Mucosa of stomach (tissue), 1 donor: ENCODE data around the gene ELMO1.

Experiments
- H3K27me3 ChIP-seq: one replicate; pipeline ENCODE4 v1.7.0; 2013; ENCODE audit warnings: mild to moderate bottlenecking, low read length; ENCODE audit not compliant: control insufficient read depth, insufficient read depth
- H3K36me3 ChIP-seq: one replicate; pipeline ENCODE4 v1.7.0; 2013; ENCODE audit warnings: low read length; ENCODE audit not compliant: control insufficient read depth, insufficient read depth
- H3K4me1 ChIP-seq: one replicate; pipeline ENCODE4 v1.7.0; 2013; ENCODE audit warnings: mild to moderate bottlenecking, low read length; ENCODE audit not compliant: control insufficient read depth, insufficient read depth
- H3K4me3 ChIP-seq: one replicate; pipeline ENCODE4 v1.7.0; 2013; ENCODE audit warnings: low read length
- H3K9ac ChIP-seq: one replicate; pipeline ENCODE4 v1.7.0; 2013; ENCODE audit warnings: mild to moderate bottlenecking, low read length, moderate library complexity
- H3K9me3 ChIP-seq: one replicate; pipeline ENCODE4 v1.7.0; 2013; ENCODE audit warnings: mild to moderate bottlenecking, low read length, moderate library complexity; ENCODE audit not compliant: control insufficient read depth
- donor health status: Pancreatic carcinoma.

ELMO1 gene

GRCh38 chr7:37089972-37090371, 358.7 kb downstream of the ELMO1 start:
- H3K4me3 ChIP-seq, result no peak overlapping the region
- no peaks in the 10 kb centered on the region for H3K9me3 ChIP-seq
- no peaks in the 10 kb centered on the region for H3K36me3 ChIP-seq
- no peaks in the 10 kb centered on the region for H3K27me3 ChIP-seq
- H3K4me1 ChIP-seq, result no peaks in the 10 kb centered on the region
- no peak overlapping the region for H3K9ac ChIP-seq

- no peak overlapping the region for H3K9ac ChIP-seq
- no peak overlapping the region for H3K4me3 ChIP-seq
- no peaks in the 10 kb centered on the region for H3K4me1 ChIP-seq
- H3K9me3 ChIP-seq, result no peaks in the 10 kb centered on the region
- H3K36me3 ChIP-seq, result no peaks in the 10 kb centered on the region
- H3K27me3 ChIP-seq, result no peaks in the 10 kb centered on the region
Measured at GRCh38 chr7:37085600-37085999, 363.1 kb downstream of the ELMO1 start.

- Histone ChIP-seq H3K9me3 (no peaks in the 10 kb centered on the region), H3K27me3 (no peaks in the 10 kb centered on the region), H3K9ac (no peak overlapping the region), H3K4me1 (no peaks in the 10 kb centered on the region), H3K36me3 (no peaks in the 10 kb centered on the region), H3K4me3 (no peak overlapping the region)
Measured at GRCh38 chr7:37084303-37084702, 364.4 kb downstream of the ELMO1 start.

GRCh38 chr7:37083311-37084096, 365.2 kb downstream of the ELMO1 start:
- no peaks in the 10 kb centered on the region for H3K9me3 ChIP-seq
- H3K36me3 ChIP-seq, result no peaks in the 10 kb centered on the region
- H3K4me3 ChIP-seq, result no peak overlapping the region
- H3K4me1 ChIP-seq, result no peaks in the 10 kb centered on the region
- no peak overlapping the region for H3K9ac ChIP-seq
- H3K27me3 ChIP-seq, result no peaks in the 10 kb centered on the region

GRCh38 chr7:37081436-37081835, 367.2 kb downstream of the ELMO1 start:
- Histone ChIP-seq H3K4me3 (no peak overlapping the region), H3K4me1 (no peaks in the 10 kb centered on the region), H3K9me3 (no peaks in the 10 kb centered on the region), H3K36me3 (no peaks in the 10 kb centered on the region), H3K9ac (no peak overlapping the region), H3K27me3 (no peaks in the 10 kb centered on the region)

- Histone ChIP-seq H3K36me3 (no peaks in the 10 kb centered on the region), H3K4me1 (no peaks in the 10 kb centered on the region), H3K27me3 (no peaks in the 10 kb centered on the region), H3K9ac (no peak overlapping the region), H3K9me3 (no peaks in the 10 kb centered on the region), H3K4me3 (no peak overlapping the region)
Measured at GRCh38 chr7:37079420-37079819, 369.2 kb downstream of the ELMO1 start.

GRCh38 chr7:37076668-37077067, 372.0 kb downstream of the ELMO1 start:
- no peaks in the 10 kb centered on the region for H3K9me3 ChIP-seq
- no peak overlapping the region for H3K4me3 ChIP-seq
- no peak overlapping the region for H3K9ac ChIP-seq

GRCh38 chr7:37074370-37074769, 374.3 kb downstream of the ELMO1 start:
- Histone ChIP-seq H3K4me3 (no peak overlapping the region), H3K4me1 (no peaks in the 10 kb centered on the region), H3K27me3 (no peaks in the 10 kb centered on the region), H3K9me3 (no peaks in the 10 kb centered on the region), H3K36me3 (no peaks in the 10 kb centered on the region), H3K9ac (no peak overlapping the region)

More at GRCh38 chr7:37076668-37077067, 372.0 kb downstream of the ELMO1 start:
- no peaks in the 10 kb centered on the region for H3K27me3 ChIP-seq
- no peaks in the 10 kb centered on the region for H3K36me3 ChIP-seq
- no peaks in the 10 kb centered on the region for H3K4me1 ChIP-seq

- no peaks in the 10 kb centered on the region for H3K4me1 ChIP-seq
- no peak overlapping the region for H3K4me3 ChIP-seq
- no peak overlapping the region for H3K9ac ChIP-seq
- no peaks in the 10 kb centered on the region for H3K9me3 ChIP-seq
- no peaks in the 10 kb centered on the region for H3K27me3 ChIP-seq
- H3K36me3 ChIP-seq, result no peaks in the 10 kb centered on the region
Measured at GRCh38 chr7:37071124-37071523, 377.5 kb downstream of the ELMO1 start.

GRCh38 chr7:37070471-37070870, 378.2 kb downstream of the ELMO1 start:
- no peaks in the 10 kb centered on the region for H3K9me3 ChIP-seq
- no peak overlapping the region for H3K9ac ChIP-seq
- H3K27me3 ChIP-seq, result no peaks in the 10 kb centered on the region
- no peaks in the 10 kb centered on the region for H3K4me1 ChIP-seq
- no peak overlapping the region for H3K4me3 ChIP-seq
- H3K36me3 ChIP-seq, result no peaks in the 10 kb centered on the region

- H3K9ac ChIP-seq, result no peak overlapping the region
Measured at GRCh38 chr7:37070031-37070430, 378.6 kb downstream of the ELMO1 start.

GRCh38 chr7:37069336-37069735, 379.3 kb downstream of the ELMO1 start:
- H3K9ac ChIP-seq, result no peak overlapping the region
- H3K4me3 ChIP-seq, result no peak overlapping the region
- H3K4me1 ChIP-seq, result no peaks in the 10 kb centered on the region
- no peaks in the 10 kb centered on the region for H3K9me3 ChIP-seq
- no peaks in the 10 kb centered on the region for H3K36me3 ChIP-seq
- H3K27me3 ChIP-seq, result no peaks in the 10 kb centered on the region

More at GRCh38 chr7:37070031-37070430, 378.6 kb downstream of the ELMO1 start:
- H3K4me3 ChIP-seq, result no peak overlapping the region
- H3K27me3 ChIP-seq, result no peaks in the 10 kb centered on the region
- H3K36me3 ChIP-seq, result no peaks in the 10 kb centered on the region
- no peaks in the 10 kb centered on the region for H3K9me3 ChIP-seq
- no peaks in the 10 kb centered on the region for H3K4me1 ChIP-seq

GRCh38 chr7:37068902-37069301, 379.8 kb downstream of the ELMO1 start:
- H3K4me1 ChIP-seq, result no peaks in the 10 kb centered on the region
- H3K27me3 ChIP-seq, result no peaks in the 10 kb centered on the region
- no peak overlapping the region for H3K9ac ChIP-seq
- no peak overlapping the region for H3K4me3 ChIP-seq
- no peaks in the 10 kb centered on the region for H3K9me3 ChIP-seq
- no peaks in the 10 kb centered on the region for H3K36me3 ChIP-seq
